PFSK-1 (cell line): Measurements from ENCODE around the gene LRATD1.

Experiments
- FOXP2 ChIP-seq: optimal IDR thresholded peaks from 2 replicates; pipeline ENCODE3; 2011; ENCODE audit warnings: borderline replicate concordance, control low read depth, inconsistent platforms; ENCODE audit not compliant: insufficient read depth; ENCODE audit errors: extremely low read length, extremely low read depth
- POLR2AphosphoS5 ChIP-seq: IDR thresholded peaks from 2 replicates; pipeline ENCODE4 v1.6.1; 2012; ENCODE audit warnings: low read depth, mild to moderate bottlenecking, control low read depth, low read length, moderate library complexity
- SIN3A ChIP-seq: IDR thresholded peaks from 2 replicates; pipeline ENCODE4 v1.6.1; 2012; ENCODE audit warnings: mild to moderate bottlenecking, low read length, moderate library complexity, borderline replicate concordance; ENCODE audit not compliant: insufficient read depth
- TAF1 ChIP-seq: IDR thresholded peaks from 2 replicates; pipeline ENCODE4 v1.6.1; 2012; ENCODE audit warnings: low read length, control low read depth, borderline replicate concordance; ENCODE audit not compliant: insufficient read depth
- TF ChIP-seq, protein P1 (sequence below), 2 experiments: IDR thresholded peaks; 2 replicates each; pipeline versions ENCODE4 v1.6.1 to v1.8.0; 2011 to 2012; ENCODE audit warnings: low read depth in 2 of 2, low read length in 2 of 2, control low read depth in 1 of 2, inconsistent platforms in 1 of 2, mild to moderate bottlenecking in 1 of 2, moderate library complexity in 1 of 2; ENCODE audit not compliant: insufficient read depth in 1 of 2

Gene LRATD1

DNA sequence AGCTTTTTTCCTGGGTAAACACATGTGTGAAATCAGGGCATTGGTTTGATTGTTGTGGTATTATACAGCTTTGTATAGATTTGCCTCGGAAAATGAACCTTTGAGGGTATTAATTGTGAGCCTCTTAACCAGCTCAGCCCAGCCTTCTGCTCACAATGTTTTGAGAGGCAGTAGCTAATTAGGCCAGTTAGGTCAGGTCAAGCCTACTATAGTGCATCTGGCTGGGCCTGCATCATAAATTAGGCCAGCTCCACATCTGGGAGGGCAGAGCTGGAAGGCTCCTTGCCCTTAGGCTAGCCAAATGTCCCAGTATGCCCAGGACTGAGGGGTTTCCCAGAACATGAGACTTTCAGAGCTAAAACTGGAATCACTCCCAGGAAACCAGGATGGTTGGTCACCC, 43.0 kb downstream of the LRATD1 start:
- TF ChIP-seq TAF1, result no peak
- no peak for TF ChIP-seq POLR2AphosphoS5
- no peak for TF ChIP-seq FOXP2
- TF ChIP-seq, protein P1, sequence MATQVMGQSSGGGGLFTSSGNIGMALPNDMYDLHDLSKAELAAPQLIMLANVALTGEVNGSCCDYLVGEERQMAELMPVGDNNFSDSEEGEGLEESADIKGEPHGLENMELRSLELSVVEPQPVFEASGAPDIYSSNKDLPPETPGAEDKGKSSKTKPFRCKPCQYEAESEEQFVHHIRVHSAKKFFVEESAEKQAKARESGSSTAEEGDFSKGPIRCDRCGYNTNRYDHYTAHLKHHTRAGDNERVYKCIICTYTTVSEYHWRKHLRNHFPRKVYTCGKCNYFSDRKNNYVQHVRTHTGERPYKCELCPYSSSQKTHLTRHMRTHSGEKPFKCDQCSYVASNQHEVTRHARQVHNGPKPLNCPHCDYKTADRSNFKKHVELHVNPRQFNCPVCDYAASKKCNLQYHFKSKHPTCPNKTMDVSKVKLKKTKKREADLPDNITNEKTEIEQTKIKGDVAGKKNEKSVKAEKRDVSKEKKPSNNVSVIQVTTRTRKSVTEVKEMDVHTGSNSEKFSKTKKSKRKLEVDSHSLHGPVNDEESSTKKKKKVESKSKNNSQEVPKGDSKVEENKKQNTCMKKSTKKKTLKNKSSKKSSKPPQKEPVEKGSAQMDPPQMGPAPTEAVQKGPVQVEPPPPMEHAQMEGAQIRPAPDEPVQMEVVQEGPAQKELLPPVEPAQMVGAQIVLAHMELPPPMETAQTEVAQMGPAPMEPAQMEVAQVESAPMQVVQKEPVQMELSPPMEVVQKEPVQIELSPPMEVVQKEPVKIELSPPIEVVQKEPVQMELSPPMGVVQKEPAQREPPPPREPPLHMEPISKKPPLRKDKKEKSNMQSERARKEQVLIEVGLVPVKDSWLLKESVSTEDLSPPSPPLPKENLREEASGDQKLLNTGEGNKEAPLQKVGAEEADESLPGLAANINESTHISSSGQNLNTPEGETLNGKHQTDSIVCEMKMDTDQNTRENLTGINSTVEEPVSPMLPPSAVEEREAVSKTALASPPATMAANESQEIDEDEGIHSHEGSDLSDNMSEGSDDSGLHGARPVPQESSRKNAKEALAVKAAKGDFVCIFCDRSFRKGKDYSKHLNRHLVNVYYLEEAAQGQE (IDR thresholded peaks at IDR 0.05; ENCODE audit: insufficient read depth in 1 of 2, low read depth in 2 of 2, low read length in 2 of 2), result no peak
- TF ChIP-seq SIN3A, result no peak

DNA sequence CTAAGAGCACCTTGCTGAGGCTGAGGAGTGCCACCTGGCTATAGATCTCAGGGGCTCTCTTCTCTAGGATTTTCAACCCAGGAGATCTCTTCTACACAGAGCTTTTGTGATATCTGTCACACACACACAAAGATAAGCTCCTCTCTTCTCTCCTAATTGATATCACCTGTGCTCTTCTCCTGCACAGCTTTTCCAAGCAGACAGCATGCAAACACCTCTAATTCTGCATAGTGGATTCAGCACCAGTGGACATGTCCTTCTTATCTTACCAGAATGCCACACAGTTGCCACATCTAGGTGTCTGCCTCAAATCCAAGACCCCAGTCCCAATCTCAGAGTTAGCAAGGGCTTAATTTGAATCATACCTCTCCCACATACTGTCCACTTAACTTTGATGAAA, 43.9 kb downstream of the LRATD1 start:
- TF ChIP-seq, protein P1 (IDR thresholded peaks at IDR 0.05; ENCODE audit: insufficient read depth in 1 of 2, low read depth in 2 of 2, low read length in 2 of 2), result no peak
- TF ChIP-seq POLR2AphosphoS5, result no peak

DNA sequence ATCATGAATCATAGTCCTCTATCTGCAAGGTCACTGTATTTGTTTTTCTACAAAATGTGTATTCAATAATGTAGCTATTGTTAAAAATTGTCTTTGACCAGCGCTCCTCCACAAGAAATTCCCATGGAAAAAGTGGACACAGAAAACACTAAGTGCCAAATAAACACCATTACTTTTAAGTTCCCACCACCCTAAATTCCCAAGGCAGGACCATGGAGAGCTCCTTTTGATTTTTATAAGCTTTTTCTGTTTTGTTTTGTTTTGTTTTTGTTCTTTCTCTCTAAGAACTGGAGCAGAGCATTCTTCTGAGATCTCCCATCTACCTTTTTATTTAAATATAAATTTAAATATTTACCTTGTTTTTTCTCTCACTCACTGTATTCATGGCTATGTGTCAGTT, 44.5 kb downstream of the LRATD1 start:
- TF ChIP-seq, protein P1 (IDR thresholded peaks at IDR 0.05; ENCODE audit: insufficient read depth in 1 of 2, low read depth in 2 of 2, low read length in 2 of 2), result peak; percentile 53 to 89; a peak in 3 of 4 replicates
- no peak for TF ChIP-seq FOXP2

DNA sequence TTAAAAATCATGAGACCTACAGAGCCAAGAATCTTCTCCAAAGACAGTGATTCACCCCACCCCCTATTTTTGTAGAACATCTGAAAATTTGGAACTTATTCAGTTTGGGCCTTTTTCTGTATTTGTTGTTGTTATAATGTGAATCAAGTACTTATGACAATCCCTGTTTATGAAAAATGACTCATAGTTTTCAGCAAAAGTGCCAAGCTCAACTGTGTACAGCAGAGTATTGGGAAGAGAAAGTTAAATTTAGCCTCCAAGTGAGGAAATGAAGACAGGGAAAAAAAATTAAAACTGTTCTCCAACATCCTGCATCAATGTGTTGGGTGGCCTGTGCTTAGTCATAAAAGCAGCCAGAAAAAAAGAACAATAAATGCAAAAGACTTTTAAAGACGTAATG, 46.2 kb downstream of the LRATD1 start:
- TF ChIP-seq POLR2AphosphoS5, result no peak
- no peak for TF ChIP-seq SIN3A
- no peak for TF ChIP-seq TAF1
- TF ChIP-seq FOXP2, result no peak
- TF ChIP-seq, protein P1 (IDR thresholded peaks at IDR 0.05; ENCODE audit: insufficient read depth in 1 of 2, low read depth in 2 of 2, low read length in 2 of 2), result no peak

DNA sequence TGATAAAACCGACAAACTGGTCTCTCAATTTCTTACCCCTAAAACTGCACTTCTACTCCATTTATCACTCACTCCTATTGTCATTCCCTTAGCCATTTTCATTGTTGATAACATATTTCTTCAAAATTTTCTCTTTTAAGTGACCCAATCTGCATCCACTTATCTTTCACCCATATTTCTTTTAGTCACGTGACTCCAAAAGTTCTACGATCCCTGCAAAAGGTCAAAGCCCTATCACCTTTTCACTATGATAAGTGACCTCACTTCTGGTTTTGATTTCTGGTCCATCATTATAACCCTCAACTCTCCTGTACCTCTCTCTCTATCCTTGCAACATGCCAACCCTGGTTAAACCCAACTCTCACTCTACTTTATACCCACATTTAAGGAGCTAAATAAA, 49.1 kb downstream of the LRATD1 start:
- no peak for TF ChIP-seq SIN3A
- TF ChIP-seq POLR2AphosphoS5, result no peak
